Measurements from ENCODE around the gene RAX.

GRCh38 chr18:59228351-59228750 lies 44.9 kb downstream of the RAX start:
- TF ChIP-seq, protein P1, sequence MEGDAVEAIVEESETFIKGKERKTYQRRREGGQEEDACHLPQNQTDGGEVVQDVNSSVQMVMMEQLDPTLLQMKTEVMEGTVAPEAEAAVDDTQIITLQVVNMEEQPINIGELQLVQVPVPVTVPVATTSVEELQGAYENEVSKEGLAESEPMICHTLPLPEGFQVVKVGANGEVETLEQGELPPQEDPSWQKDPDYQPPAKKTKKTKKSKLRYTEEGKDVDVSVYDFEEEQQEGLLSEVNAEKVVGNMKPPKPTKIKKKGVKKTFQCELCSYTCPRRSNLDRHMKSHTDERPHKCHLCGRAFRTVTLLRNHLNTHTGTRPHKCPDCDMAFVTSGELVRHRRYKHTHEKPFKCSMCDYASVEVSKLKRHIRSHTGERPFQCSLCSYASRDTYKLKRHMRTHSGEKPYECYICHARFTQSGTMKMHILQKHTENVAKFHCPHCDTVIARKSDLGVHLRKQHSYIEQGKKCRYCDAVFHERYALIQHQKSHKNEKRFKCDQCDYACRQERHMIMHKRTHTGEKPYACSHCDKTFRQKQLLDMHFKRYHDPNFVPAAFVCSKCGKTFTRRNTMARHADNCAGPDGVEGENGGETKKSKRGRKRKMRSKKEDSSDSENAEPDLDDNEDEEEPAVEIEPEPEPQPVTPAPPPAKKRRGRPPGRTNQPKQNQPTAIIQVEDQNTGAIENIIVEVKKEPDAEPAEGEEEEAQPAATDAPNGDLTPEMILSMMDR (IDR thresholded peaks at IDR 0.05), result no peak
- no peak for TF ChIP-seq POLR2A (IDR thresholded peaks at IDR 0.05)

Measured in body of pancreas (tissue), 4 donors.